GM21786 (cell line): ENCODE data around the gene ANOS1.

Experiments
- ATAC-seq: cut with Tn5 transposase; IDR thresholded peaks from one replicate; pipeline ENCODE4 v1.9.1; 2021; ENCODE audit not compliant: unreplicated experiment

Gene ANOS1

GRCh38 chrX:8717354-8717753 lies 14.6 kb downstream of the ANOS1 start:
- ATAC-seq = no peak

GRCh38 chrX:8714164-8714563 lies 17.8 kb downstream of the ANOS1 start:
- no peak for ATAC-seq

- no peak for ATAC-seq
Observed at GRCh38 chrX:8711401-8711800, 20.5 kb downstream of the ANOS1 start.

GRCh38 chrX:8704184-8704583 lies 27.8 kb downstream of the ANOS1 start:
- no peak for ATAC-seq

GRCh38 chrX:8692871-8693270 lies 39.1 kb downstream of the ANOS1 start:
- no peak for ATAC-seq

GRCh38 chrX:8689473-8689872 lies 42.5 kb downstream of the ANOS1 start:
- no peak for ATAC-seq

GRCh38 chrX:8688776-8689175 lies 43.2 kb downstream of the ANOS1 start:
- ATAC-seq = no peak

GRCh38 chrX:8684201-8684965 lies 47.6 kb downstream of the ANOS1 start:
- ATAC-seq = no peak

GRCh38 chrX:8683687-8684086 lies 48.2 kb downstream of the ANOS1 start:
- ATAC-seq = no peak

- ATAC-seq = no peak
Observed at GRCh38 chrX:8679550-8679949, 52.4 kb downstream of the ANOS1 start.

GRCh38 chrX:8675006-8675630 lies 56.8 kb downstream of the ANOS1 start:
- ATAC-seq = no peak

GRCh38 chrX:8673201-8673600 lies 58.7 kb downstream of the ANOS1 start:
- no peak for ATAC-seq

- ATAC-seq = no peak
Observed at GRCh38 chrX:8672176-8672575, 59.8 kb downstream of the ANOS1 start.

- no peak for ATAC-seq
Observed at GRCh38 chrX:8668813-8669212, 63.1 kb downstream of the ANOS1 start.

- ATAC-seq = no peak
Observed at GRCh38 chrX:8663325-8663724, 68.6 kb downstream of the ANOS1 start.

- ATAC-seq = no peak
Observed at GRCh38 chrX:8657883-8658282, 74.1 kb downstream of the ANOS1 start.

GRCh38 chrX:8653956-8654355 lies 78.0 kb downstream of the ANOS1 start:
- no peak for ATAC-seq

- no peak for ATAC-seq
Observed at GRCh38 chrX:8649969-8650368, 82.0 kb downstream of the ANOS1 start.

- no peak for ATAC-seq
Observed at GRCh38 chrX:8647176-8647575, 84.8 kb downstream of the ANOS1 start.

- no peak for ATAC-seq
Observed at GRCh38 chrX:8639949-8640475, 91.9 kb downstream of the ANOS1 start.

GRCh38 chrX:8636497-8636896 lies 95.4 kb downstream of the ANOS1 start:
- ATAC-seq = no peak

GRCh38 chrX:8635812-8636211 lies 96.1 kb downstream of the ANOS1 start:
- no peak for ATAC-seq
